Fibroblast of mammary gland (primary cell): Measurements from ENCODE around the gene LENEP.

Experiments
- DNase-seq: peaks from one replicate; pipeline ENCODE4 v3.0.0-alpha.2; 2010; ENCODE audit warnings: low read depth
- H3K4me3 ChIP-seq: 2 replicates; pipeline ENCODE4 v1.5.1; 2011; ENCODE audit warnings: low read depth, mild to moderate bottlenecking, low read length, moderate library complexity; ENCODE audit not compliant: control insufficient read depth
- CTCF ChIP-seq: conservative IDR thresholded peaks from 2 replicates; pipeline ENCODE4 v1.5.1; 2011; ENCODE audit warnings: low read depth, low read length, inconsistent platforms; ENCODE audit not compliant: control insufficient read depth, insufficient read depth

Gene LENEP

GRCh38 chr1:154961207-154962155, 31.9 kb upstream of the LENEP start, which contains the start of gene PYGO2:
PYGO2 (minus strand) TSS chr1:154961782; CDS start chr1:154961576, 206 bp downstream.
- no peak for TF ChIP-seq CTCF
- peak; percentile 63 for DNase-seq
- peak within 1 kb of the TSS; percentile 69 for H3K4me3 ChIP-seq

GRCh38 chr1:154962156-154962749, 31.1 kb upstream of the LENEP start:
- H3K4me3 ChIP-seq = peak overlapping the region; percentile 69
- TF ChIP-seq CTCF = no peak
- no peak for DNase-seq

GRCh38 chr1:154962795-154963330, 30.5 kb upstream of the LENEP start:
- DNase-seq = no peak
- TF ChIP-seq CTCF = no peak
- H3K4me3 ChIP-seq = no peak overlapping the region

- H3K4me3 ChIP-seq = no peak overlapping the region
- no peak for DNase-seq
- TF ChIP-seq CTCF = no peak
Observed at GRCh38 chr1:154963643-154964042, 29.7 kb upstream of the LENEP start.

- no peak for DNase-seq
- TF ChIP-seq CTCF = no peak
- no peak overlapping the region for H3K4me3 ChIP-seq
Observed at GRCh38 chr1:154964359-154964758, 29.0 kb upstream of the LENEP start.

- no peak for TF ChIP-seq CTCF
- no peak for DNase-seq
- H3K4me3 ChIP-seq = no peak overlapping the region
Observed at GRCh38 chr1:154966111-154966510, 27.3 kb upstream of the LENEP start.
